ENCODE measurements around the gene NSUN7.
"Not testable (repeated sequence)": the region's sequence is repeated elsewhere in the genome, so short reads cannot be mapped to it uniquely, and the experiment has no call there.

The NSUN7 gene

DNA sequence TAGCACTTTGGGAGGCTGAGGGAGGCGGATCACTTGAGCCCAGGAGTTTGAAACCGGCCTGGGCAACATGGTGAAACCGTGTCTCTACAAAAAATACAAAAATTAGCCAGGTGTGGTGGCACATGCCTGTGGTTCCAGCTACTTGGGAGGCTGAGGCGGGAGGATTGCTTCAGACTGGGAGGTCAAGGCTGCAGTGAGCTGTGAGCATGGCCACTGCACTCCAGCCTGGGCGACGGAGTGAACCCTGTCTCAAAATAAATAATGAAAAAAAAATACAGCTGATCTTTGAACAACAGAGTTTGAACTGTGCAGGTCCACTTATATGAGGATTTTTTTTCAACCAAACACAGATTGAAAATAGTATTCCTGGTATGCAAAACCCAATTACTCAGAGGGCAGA lies 67.4 kb downstream of the NSUN7 start:
- DNase-seq (ENCODE audit: low read depth) = not testable (repeated sequence)

DNA sequence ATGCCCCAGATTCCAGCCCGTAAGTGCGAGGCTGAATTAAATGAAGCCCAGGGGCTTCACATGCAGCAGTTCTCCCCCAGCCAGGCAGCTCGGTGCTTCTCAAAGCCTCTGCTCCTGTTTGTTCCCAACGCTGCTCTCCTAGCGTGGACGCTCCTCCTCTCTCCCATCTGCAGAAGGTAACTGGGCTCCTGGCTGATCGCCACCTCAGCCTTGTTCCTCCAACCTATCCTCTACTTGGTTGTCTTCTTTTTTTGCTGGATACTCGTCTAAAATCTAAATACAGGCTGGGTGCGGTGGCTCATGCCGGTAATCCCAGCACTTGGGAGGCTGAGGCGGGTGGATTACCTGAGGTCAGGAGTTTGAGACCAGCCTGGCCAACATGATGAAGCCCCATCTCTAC lies 70.3 kb downstream of the NSUN7 start:
- no peak for DNase-seq (ENCODE audit: low read depth)

DNA sequence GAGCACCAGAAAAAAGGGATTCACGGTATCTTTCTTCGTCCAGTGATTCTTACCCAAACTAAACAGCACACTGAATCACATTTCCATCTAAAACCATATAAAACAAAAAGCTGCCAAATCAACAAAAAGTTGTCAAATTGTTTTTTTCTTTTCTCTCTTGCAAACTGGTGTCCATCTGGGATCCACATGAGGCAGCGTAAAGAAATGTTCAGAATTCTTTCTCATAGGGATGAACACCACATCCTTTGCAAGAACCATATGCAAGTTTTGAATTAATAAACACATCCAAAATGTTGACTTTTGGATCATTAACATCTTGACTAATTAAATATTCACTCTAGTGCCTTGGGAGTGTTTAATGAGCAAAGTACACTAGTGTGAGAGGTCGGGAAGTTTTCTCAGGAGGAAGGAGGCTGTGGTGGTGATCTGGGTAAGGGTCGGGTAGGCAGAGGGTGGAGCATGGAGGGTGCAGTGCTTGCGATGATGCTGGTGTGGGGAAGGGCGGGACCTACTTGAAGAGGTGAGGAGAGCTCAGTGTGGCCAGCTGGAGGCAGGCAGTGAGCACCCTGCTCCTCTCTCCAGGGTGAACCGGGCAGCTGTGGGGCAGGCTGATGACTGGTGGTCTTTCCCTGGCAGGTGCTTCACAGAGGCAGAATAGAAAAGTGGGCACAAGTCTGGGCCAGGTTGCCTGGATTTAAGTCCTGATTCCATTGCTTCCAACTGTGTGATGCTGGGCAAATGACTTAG lies 72.8 kb downstream of the NSUN7 start:
- DNase-seq (ENCODE audit: low read depth) = no peak

DNA sequence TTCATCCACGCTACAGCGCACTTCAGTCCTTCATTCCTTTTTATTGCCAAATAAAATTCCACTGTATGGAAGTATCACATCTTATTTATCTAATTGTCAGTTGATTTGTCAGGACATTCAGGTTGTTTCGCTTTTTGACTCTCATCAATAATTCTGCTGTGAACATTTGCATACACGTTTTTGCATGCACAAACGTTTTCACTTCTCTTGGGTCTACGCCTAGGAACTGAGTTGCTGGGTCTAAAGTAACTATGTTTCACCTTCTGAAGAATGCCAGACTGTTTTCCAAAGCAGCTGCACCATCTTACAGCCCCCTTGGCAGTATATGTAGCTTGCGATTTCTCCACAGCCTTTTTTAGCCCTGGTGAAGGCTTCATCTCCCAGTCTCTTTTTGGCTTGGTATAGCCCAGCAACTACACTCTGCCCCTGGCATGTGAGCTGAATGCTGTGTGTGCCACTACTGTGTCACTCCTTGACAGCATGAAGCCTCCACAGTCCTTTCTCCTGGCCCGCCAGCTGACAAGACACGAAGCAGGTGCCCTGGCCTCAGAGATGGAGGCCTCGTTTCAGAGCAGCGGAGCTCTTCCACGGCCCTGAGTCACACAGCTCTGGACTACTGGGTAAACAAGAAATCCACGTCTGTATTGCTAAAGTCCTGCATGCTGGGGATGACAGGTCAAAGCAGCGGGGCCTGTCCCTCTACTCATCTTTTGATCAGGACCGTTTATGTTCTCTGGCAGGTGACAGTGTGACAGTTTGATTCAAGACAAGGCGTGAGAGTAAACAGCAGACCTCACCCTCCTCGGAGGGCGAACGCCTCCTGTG lies 75.5 kb downstream of the NSUN7 start:
- DNase-seq (ENCODE audit: low read depth) = no peak

DNA sequence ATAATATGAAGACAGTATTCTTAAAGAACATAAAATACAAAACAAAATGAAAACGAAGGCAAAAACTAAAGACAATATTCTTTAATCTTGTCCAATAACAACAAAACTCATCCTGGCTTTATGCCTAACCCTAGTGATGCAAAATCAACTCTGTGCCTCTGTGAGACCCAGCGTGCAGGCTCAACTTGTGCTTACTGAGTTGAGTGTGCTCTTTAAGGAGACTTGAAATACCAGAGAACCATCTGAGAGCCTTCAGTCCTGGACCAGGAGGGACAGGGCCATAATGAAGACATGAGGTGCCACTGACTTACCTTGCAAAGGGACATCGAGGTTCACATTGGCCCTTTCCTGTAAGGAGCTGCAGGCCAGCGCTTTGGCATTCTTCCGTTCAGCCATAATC lies 77.1 kb downstream of the NSUN7 start:
- no peak for DNase-seq (ENCODE audit: low read depth)

DNA sequence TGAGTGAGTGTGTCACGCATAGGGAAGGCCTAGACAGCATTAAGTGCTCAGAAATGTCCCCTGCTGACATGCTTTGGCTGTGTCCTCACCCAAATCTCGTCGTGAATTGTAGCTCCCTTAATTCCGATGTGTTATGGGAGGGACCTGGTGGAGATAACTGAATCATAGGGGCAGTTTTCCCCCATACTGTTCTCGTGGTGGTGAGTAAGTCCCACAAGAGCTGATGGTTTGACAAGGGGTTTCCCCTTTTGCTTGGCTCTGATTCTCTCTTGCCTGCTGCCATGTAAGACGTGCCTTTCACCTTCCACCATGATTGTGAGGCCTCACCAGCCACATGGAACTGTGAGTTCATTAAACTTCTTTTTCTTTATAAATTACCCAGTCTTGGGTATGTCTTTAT lies 78.0 kb downstream of the NSUN7 start:
- DNase-seq (ENCODE audit: low read depth) = no peak

- DNase-seq (ENCODE audit: low read depth) = no peak
Measured at GRCh38 chr4:40828661-40829060, 78.9 kb downstream of the NSUN7 start.

DNA sequence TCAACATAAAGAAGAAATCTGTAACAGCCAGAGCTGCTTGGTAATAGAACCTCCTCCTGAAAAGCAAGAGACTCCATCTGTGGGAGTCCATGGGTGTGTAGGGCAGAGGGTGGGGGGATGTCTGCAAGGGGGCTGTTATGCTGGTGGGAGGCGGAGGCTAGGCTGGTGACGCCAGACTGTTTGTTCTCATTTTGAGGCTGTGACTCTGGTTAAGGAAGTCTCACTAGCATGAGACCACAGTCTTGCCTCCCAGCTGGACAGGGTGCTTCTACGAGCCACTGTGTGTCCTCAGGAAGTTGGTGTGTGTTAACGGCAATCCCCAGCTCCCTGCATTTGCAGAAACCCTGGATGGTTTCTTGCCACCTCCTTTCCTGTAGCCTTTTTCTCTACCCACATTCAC lies 79.8 kb downstream of the NSUN7 start:
- DNase-seq (ENCODE audit: low read depth) = no peak

DNA sequence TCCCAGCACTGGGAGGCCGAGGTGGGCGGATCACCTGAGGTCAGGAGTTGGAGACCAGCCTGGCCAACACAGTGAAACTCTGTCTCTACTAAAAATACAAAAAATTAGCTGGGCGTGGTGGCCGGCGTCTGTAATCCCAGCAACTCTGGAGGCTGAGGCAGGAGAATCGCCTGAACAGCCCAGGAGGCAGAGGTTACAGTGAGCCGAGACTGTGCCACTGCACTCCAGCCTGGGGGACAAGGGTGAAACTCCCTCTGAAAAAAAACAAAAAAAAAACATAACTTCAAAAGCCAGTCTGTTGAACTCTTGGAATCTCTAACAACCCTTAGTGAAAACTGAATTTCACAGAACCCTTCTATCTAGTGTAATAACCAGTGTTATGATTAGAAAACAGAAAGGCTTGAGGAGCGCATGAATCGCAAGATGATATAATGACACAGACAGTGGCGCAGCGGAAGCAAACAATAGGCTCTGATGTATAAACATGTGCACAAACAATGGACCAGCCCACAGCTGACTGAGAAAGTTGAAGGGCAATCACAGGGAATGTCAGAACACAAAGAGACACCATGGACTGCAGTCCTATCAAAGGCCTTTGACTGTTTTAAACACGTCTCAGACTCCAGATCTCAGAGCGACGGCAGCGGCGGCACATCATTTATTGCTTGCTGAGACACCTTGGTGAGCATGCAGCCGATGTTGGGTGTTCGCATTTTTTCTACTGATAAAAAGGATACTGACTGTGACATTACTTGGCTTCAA lies 81.6 kb downstream of the NSUN7 start:
- DNase-seq (ENCODE audit: low read depth) = no peak

- DNase-seq (ENCODE audit: low read depth) = no peak
Measured at GRCh38 chr4:40832175-40832574, 82.4 kb downstream of the NSUN7 start.

DNA sequence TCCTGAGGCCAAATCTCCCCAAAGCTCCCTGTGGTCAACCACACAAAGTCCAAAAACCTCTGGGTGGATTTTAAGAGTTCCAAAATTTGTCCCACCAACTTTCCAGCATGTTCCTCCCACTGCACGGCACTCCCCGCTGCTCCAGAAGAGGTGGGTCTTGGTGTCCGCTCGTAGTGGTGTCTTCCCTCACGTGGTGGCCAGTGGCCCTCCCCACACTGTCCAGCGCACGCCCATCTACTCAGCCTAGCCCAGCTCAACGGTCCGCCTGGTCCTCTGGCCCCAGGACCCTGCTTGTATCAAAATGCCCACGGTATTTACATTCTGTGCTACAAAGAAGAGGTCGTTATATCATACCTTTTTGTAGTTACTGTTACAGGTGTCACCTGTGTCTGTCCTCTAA lies 83.5 kb downstream of the NSUN7 start:
- no peak for DNase-seq (ENCODE audit: low read depth)

- DNase-seq (ENCODE audit: low read depth) = no peak
Measured at GRCh38 chr4:40837094-40837870, 87.5 kb downstream of the NSUN7 start.

DNA sequence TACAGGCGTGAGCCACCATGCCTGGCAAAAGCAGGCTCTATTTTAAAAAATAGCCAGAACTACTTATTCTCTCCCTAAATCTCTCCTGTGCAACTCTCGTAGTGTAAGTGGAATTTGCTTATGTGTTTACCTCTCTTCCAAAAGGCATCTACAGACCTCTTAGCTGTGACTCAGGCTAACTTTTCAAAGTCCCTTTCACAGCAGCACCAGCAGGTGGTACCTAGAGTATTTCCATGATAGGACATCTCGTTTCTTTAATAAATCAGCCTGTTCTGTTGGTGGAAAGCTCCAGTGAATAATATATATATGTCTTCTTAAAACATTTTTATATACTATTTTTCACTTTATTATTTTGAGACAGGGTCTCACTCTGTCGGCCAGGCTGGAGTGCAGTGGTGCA lies 89.0 kb downstream of the NSUN7 start:
- DNase-seq (ENCODE audit: low read depth) = no peak

DNA sequence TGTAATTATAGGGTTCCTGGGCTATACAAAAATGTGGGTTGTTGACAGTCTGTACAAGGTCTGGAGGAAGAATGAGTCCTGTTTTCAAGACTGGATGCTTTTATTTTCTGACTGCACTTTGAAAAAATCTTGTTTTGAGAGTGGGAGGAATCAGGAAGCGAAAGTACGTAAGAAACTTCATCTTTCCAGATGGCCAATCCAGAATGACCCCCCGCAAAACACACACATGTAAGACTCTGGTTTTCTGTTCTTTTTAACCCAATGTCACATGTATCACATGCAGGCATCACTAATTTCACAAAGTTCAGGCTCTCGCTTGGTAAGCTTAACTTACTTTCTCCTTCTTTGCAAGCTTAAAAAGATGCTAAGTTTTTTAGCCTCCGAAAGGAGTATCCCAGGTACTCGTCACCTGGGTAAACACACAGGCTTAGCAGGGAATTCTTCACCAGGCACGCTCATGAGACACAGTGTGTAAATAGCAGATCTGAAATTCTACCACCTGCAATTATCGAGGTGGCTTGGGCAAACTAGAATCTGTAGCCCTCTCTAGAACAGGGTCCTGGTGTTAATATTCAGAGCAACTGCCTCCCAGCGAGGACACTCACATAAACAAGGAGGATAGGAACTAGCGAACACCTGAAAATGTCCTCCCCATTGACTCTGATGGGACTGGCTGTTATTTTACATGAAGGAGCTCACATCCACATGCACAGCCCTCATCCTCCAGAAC lies 90.7 kb downstream of the NSUN7 start:
- DNase-seq (ENCODE audit: low read depth) = no peak

DNA sequence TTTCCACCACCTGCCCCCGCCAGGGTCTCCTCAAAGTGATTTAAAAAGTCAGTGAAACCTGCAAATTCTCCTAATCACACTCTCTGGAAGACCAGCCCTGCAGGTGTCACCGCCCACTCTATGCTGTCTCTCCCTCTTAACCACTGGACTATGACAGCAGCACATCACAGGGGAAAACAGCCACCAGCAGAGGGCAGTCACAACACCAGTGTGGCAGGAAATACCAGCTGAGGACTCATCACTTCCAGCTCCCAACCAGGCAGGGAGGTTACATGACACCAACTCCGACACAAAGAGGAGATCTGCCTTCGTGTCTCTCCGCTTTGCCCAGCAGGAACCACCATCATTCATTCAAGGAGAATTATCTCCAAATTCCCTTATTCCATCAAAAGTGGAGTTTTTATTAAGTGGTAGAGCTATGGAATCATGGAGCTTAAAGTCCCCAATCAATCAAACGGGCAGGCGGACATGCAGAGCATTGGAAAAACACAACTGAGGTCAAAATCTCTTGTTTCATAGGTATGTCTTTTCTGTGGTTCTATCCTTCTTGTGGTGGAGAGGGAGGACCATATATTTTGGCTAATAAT lies 91.3 kb downstream of the NSUN7 start:
- DNase-seq (ENCODE audit: low read depth) = peak; percentile 42

DNA sequence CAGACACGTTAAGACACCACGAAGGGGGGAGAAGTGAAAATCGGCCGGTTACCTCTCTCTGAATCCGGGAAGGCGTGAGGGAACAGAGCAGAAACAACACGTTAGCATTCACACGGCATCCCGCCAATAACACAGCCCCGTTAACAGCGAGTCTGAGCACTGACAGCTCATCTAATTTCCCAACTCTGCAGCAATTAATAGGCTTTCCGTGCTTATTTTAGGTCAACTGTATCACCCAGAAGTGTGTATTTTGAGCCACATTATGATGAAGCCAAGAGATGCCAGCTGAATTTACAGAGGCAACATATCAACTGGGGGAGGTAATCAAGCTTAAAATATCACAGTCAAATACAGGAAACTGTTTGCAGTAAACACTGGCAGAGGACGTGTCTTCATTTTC lies 92.6 kb downstream of the NSUN7 start:
- DNase-seq (ENCODE audit: low read depth) = no peak

GRCh38 chr4:40842725-40843423 lies 93.1 kb downstream of the NSUN7 start:
- DNase-seq (ENCODE audit: low read depth) = no peak

GRCh38 chr4:40843696-40844095 lies 93.9 kb downstream of the NSUN7 start:
- DNase-seq (ENCODE audit: low read depth) = no peak

- no peak for DNase-seq (ENCODE audit: low read depth)
Measured at GRCh38 chr4:40844261-40844660, 94.5 kb downstream of the NSUN7 start.

DNA sequence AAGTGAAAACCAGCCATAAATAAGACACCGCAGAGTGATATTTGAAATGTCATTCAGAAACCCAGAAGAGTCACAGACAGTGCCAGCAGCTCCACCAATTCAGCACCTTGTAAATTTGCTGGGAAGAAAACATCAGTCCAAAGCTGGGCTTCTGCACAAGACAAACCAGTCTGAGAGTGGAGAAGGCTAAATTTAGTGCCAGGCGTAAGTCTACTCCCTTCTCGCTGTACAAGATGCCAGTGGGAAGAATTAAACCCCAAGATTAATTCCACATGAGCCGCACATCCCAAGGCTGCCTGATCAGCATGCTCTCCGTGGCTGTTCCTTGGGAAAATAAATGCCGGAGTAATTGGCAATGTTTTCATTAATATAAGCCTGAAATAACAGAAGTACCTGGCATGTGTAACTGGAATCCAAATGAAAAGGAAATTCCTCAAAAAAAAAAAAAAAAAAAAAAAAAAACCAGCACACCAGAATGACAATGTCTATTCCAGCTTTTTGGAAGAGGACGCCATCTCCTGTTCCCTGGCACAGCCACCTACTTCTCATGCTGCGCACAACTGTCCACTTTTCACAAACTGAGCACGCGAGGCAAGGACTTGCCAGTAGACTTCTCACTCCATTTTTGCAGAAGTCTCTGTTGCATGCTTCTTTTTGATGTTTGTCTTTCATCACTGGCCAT lies 95.5 kb downstream of the NSUN7 start:
- DNase-seq (ENCODE audit: low read depth) = no peak

Data from T follicular helper cell (primary cell).